Fibroblast of skin of right biceps (primary cell): Measurements from ENCODE around the gene WDR75.
A peak's percentile ranks its signal among the peaks of the same experiment; 100 is the strongest.
"Not testable (repeated sequence)": the region's sequence is repeated elsewhere in the genome, so short reads cannot be mapped to it uniquely, and the experiment has no call there.

ENCODE experiments used
- DNase-seq: peaks from one replicate; pipeline ENCODE4 v3.0.0-alpha.2; 2013

WDR75 gene

GRCh38 chr2:189440947-189441708 lies at the start of gene WDR75:
Gene WDR75, plus strand, starts transcription at chr2:189441474. Its CDS starts 19 bp downstream, at chr2:189441493.
- DNase-seq = peak; percentile 96

DNA sequence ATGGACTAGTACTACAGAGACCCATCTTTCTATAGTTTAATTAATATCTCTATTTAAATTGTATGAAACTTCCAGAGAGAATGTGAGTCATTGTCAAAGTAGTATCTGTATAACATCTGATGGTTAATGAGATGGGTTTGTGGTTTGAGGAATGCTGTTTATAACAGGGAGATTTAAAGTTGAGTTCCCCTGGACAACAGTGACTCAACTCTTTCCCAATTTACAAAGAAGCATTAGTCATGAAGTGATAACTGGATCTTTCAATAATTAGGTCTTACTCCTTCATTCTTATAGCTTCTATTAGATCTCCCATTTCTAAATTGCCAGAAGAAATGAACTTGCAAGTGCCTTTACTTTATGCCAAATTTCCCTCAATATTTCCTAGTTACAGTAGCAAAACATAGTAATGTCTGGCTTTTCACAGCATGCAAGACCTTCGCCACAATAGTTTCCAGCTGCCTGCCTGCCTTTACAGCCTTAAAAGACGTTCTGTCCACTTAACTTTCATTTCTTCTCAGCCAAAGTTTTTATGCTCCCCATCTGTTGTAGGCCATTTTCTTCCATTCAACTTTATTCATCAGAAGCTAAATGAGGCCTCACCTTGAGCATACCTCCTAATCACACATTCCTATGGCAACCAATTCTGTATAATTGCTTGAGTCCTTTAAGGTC lies 47.7 kb upstream of the WDR75 start:
- peak; percentile 98 for DNase-seq

- DNase-seq = no peak
These were observed 46.7 kb upstream of the WDR75 start for GRCh38 chr2:189394525-189394924.

- DNase-seq = peak; percentile 88
These were observed 38.3 kb upstream of the WDR75 start for GRCh38 chr2:189402932-189403331.

GRCh38 chr2:189406586-189407233 lies 34.6 kb upstream of the WDR75 start:
- DNase-seq = no peak

- peak; percentile 85 for DNase-seq
These were observed 33.7 kb upstream of the WDR75 start for GRCh38 chr2:189407281-189408209.

GRCh38 chr2:189408294-189408693 lies 33.0 kb upstream of the WDR75 start:
- no peak for DNase-seq

DNA sequence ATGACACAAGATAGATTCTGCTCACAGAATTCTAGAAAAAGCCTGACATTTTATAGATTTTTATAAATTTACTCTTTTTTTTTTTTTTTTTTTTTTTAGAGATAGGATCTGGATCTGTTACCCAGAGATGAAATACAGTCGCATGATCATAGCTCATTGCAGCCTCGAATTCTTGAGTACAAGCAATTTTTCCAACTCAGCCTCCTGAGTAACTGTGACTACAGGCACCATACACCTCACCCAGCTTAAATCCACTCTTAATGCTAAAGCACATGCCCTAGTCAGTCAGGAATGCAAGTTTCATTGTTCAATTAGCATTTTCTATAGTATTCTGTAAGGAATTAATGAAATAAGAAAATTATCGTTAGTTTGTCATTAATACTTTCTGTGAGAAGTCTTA lies 32.1 kb upstream of the WDR75 start:
- peak; percentile 37 for DNase-seq

GRCh38 chr2:189409647-189410046 lies 31.6 kb upstream of the WDR75 start:
- DNase-seq = peak; percentile 45

DNA sequence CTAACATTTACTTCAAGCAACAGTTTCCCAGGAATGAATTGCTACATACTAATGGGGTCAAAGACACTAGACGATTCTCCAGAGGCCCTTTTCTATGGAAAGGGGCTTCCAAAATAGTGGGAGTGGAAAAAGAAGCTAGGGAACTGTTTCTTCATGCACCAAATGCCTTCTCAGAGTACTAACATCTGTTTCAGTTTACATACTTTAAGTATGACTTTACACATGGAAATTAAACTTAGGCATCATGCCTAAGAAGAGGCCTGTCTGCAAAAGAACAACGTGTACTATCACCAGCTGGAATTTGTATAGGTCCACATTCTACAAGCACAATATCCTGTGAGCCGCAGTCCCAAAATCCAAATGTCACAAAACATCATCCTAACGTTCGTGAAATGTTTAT lies 29.4 kb upstream of the WDR75 start:
- DNase-seq = peak; percentile 93

- peak; percentile 63 for DNase-seq
These were observed 28.8 kb upstream of the WDR75 start for GRCh38 chr2:189412330-189412953.

DNA sequence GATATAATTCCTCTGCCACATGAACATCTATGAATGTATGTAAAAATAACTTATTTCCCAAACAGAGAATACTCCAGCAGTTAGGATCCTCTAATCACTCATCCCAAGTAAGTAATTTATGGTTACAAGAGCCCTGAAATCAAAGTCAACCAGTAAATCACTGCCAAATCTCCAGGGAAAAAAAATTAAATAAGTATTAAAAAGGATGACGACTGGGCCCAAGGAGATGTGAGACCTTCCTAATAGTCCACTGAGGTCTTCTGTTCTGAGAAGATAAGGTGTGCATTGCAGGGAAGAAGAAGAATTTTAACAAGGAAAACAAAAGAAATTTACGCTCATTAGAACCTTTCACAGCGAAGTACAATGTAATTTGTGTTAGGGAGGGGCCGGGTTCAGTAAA lies 28.0 kb upstream of the WDR75 start:
- no peak for DNase-seq

DNA sequence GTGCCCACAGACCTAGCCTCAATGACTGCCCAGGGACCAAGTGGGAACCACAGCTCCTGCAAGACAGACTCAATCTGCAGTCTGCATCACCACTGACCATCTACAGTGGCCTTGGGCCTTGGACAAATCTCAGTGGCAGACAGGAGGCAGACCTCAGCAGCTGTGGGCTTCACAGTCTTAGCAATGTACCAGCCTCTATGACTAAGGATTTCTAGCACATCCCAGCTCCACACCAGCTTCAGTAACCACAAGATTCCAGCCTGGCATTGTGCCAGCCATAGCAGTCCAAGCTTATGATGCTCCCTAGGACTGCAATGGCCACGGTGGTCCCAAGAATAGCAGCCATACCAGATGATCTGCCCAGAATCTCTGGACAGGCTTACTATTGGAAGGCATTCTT lies 19.6 kb upstream of the WDR75 start:
- DNase-seq = peak; percentile 86

DNA sequence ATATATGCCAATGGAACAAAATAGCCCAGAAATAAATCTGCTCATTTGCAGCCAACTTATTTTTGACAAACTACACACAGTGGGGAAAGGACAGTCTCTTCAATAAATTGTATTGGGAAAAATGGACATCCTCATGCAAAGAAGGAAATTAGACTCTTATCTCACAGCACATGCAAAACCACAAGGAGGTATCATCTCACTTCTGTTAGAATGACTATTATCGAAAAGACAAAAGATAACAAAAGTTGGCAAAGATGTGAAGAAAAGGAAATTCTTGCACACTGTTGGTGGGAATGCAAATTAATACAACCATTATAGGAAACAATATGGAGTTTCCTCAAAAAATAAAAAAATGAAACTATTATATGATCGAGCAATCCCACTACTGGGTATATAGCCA lies 16.3 kb upstream of the WDR75 start:
- DNase-seq = no peak

DNA sequence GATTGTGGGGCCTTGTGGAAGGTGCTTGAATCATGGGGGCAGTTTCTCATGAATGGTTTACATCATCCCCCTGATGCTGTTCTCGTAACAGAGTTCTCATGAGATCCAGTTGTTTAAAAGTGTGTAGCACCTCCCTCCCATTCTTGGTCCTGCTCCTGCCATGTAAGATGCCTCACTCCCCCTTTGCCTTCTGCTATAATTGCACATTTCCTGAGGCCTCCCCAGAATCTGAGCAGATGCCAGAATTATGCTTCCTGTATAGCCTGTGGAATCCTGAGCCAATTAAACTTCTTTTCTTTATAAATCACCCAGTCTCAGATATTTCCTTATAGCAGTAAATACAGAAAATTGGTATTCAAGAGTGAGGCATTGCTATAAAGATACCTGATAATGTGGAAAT lies 15.6 kb upstream of the WDR75 start:
- peak; percentile 47 for DNase-seq

DNA sequence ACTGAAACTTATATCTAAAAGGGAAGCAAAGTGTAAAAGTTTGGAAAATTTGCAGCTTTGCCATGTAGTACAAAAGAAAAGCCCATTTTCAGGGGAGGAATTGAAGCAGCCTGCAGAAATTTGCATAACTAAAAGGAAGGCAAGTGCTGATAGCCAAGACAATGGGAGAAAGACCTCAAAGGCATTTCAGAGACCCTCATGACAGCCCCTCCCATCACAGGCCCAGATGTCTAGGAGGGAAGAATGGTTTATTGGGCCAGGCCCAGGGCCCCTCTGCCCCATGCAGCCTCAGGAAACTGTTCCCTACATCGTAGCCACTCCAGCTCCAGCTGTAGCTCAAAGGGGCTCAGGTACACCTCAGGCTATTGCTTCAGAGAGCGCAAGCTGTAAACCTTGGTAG lies 14.4 kb upstream of the WDR75 start:
- DNase-seq = no peak

DNA sequence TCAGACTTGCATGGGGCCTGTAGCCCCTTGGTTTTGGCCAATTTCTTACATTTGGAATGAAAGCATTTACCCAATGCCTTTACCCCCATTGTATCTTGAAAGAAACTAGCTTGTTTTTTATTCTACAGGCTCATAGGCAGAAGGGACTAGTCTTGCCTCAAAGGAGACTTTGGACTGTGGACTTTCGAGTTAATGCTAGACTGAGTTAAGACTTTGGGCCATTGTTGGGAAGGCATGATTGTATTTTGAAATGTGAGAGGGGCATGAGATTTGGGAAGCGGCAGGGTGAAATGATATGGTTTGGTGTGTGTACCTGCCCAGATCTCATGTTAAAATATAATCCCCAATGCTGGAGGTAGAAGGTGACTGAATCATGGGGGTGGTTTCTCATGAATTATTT lies 13.4 kb upstream of the WDR75 start:
- no peak for DNase-seq

GRCh38 chr2:189430448-189430847 lies 10.8 kb upstream of the WDR75 start:
- DNase-seq = not testable (repeated sequence)

DNA sequence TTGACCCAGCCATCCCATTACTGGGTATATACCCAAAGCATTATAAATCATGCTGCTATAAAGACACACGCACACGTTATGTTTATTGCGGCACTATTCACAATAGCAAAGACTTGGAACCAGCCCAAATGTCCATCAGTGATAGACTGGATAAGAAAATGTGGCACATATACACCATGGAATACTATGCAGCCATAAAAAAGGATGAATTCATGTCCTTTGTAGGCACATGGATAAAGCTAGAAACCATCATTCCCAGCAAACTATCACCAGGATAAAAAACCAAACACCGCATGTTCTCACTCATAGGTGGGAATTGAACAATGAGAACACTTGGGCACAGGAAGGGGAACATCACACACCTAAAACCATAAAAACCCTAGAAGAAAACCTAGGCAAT lies 5.5 kb upstream of the WDR75 start:
- DNase-seq = not testable (repeated sequence)

GRCh38 chr2:189437926-189438325 lies 3.3 kb upstream of the WDR75 start:
- no peak for DNase-seq

DNA sequence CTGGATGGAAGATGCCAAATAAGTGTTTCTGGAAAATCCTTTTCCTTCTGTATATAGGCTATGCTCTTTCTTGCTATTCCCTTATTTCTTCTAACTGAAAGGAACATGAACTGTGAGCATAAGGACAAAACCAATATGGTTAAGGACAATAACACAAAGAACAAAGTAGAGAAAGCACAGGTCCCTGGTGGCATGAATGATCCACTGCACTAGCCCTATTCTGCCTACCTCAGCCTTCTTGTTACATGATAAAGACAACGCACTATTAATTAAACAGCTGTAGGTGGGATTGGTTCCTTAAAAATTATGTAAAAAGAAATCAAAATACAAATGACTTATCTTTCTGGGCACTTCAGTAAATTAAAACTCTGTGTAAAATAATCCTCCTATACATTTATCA lies 1.9 kb upstream of the WDR75 start:
- DNase-seq = no peak

DNA sequence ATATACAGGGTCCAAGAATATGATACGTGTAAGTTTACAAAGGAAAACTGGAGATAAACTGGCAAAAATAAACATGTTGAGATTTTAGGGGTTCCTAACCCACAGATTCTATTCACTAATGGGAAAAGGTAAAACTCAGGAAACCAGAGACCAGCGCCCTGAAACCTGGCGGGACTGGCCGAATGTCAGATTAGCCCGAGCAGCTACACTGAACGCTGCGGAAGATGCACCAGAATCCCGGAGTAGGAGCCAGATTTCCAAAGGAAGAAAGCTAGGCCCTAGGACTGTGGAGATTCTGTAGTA lies 679 bp upstream of the WDR75 start:
- DNase-seq = no peak

DNA sequence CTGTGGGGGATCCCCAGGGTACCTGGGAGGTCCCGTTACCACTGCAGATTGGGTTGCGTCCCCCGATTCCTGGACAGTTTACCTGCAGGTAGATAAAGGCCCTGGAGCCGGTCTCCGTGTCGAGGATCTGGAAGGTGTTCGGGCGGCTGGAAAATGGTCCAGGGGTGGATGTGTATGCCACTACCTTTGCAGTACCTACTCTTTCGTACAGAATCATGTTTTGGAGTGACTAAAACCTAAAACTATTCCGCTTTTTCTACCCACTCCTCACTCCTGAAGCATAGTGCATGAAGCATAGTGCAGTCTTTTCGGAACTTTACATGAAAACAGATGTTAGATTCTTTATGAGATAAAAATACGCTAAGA lies 418 bp downstream of the WDR75 start:
- DNase-seq = no peak
